HUES48 (cell line): ENCODE measurements around the gene MLPH.
"Not testable (repeated sequence)": the region's sequence is repeated elsewhere in the genome, so short reads cannot be mapped to it uniquely, and the experiment has no call there.

ENCODE experiments used
- H3K27ac ChIP-seq: one replicate; pipeline ENCODE4 v1.7.0; 2013; ENCODE audit warnings: low read depth, low read length, inconsistent platforms
- H3K27me3 ChIP-seq: 2 replicates; pipeline ENCODE4 v1.6.1; 2013; ENCODE audit warnings: mild to moderate bottlenecking, low read length; ENCODE audit not compliant: control insufficient read depth, insufficient read depth
- H3K36me3 ChIP-seq: 2 replicates; pipeline ENCODE4 v1.6.1; 2013; ENCODE audit warnings: low read length; ENCODE audit not compliant: control insufficient read depth, insufficient read depth
- H3K4me1 ChIP-seq: 2 replicates; pipeline ENCODE4 v1.6.1; 2013; ENCODE audit warnings: mild to moderate bottlenecking, low read length; ENCODE audit not compliant: control insufficient read depth, insufficient read depth
- H3K4me3 ChIP-seq: 2 replicates; pipeline ENCODE4 v1.5.1; 2013; ENCODE audit warnings: mild to moderate bottlenecking, low read depth, low read length
- H3K9ac ChIP-seq: 2 replicates; pipeline ENCODE4 v1.6.1; 2013; ENCODE audit warnings: mild to moderate bottlenecking, low read depth, low read length, moderate library complexity
- H3K9me3 ChIP-seq: 2 replicates; pipeline ENCODE4 v1.6.1; 2013; ENCODE audit warnings: low read length; ENCODE audit not compliant: control insufficient read depth, insufficient read depth

MLPH gene

DNA sequence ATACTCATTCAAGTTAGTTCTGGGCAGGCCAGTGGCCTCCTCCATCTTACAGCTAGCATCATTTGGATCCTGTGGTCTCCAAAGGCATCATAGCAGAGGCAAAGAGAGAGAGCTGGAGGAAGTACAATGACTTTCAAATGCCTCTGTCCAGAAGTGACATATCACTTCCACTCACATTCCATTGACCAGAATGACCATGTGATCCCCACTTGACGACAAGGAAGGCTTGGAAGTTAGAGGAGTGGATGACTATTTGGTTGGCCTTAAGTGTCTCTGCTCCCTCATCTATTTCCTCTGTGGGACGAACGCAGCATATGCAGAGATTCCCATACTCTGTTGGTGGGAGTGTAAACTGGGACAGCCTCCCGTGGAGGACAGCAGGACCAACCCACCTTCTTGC is 27.8 kb upstream of the MLPH start:
- Histone ChIP-seq H3K4me3 (no peak overlapping the region), H3K27ac (no peak overlapping the region), H3K9me3 (no peaks in the 10 kb centered on the region), H3K36me3 (no peaks in the 10 kb centered on the region), H3K4me1 (no peaks in the 10 kb centered on the region), H3K9ac (no peak overlapping the region), H3K27me3 (no peaks in the 10 kb centered on the region)

DNA sequence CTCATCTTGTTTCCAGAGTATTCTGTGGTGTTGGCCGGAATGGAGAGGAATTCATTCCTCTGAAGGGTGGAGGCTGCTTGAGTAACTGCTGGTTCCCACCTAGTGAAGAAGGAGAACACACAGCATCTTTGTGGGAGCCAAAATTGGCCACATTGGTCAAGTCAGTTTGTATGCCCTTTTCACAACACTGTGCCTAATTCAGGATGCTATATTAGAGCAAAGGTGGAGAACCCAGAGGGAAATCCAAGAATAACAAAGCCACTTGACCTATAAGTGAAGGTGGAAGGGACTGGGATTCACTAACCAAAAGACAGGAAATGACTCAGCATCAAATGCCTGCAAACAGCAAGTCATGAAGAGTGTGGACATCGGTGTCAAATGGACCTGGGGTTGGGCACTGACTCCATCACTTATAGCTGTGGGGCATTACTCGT is 27.3 kb upstream of the MLPH start:
- no peak overlapping the region for H3K4me3 ChIP-seq
- H3K27ac ChIP-seq, result no peak overlapping the region
- no peaks in the 10 kb centered on the region for H3K36me3 ChIP-seq
- no peaks in the 10 kb centered on the region for H3K4me1 ChIP-seq
- no peaks in the 10 kb centered on the region for H3K27me3 ChIP-seq
- no peak overlapping the region for H3K9ac ChIP-seq
- H3K9me3 ChIP-seq, result no peaks in the 10 kb centered on the region

DNA sequence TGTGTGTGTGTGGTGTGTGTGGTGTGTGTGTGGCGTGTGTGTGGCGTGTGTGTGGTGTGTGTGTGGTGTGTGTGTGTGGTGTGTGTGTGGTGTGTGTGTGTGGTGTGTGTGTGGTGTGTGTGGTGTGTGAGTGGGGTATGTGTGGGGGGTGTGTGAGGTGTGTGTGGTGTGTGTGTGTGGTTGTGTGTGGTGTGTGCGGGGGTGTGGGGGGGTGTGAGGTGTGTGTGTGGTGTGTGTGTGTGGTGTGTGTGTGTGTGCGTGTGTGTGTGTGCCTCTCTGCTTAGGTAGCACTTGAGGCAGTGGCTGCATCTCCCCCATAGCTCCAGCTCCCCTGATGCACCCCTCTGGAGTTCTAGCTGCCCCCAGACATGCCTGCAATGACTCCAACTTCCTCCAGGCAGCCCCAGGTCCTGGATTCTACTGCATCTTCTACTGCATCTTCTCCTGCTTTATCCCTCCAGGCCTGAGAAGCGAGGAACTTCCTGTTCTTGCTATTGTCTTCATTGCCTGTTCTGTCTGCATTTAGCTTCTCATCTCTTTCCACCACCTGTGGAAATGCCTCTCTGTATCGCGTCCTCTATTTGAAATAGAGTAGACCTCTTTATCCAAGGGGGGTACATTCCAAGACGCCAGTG is 22.2 kb upstream of the MLPH start:
- H3K36me3 ChIP-seq, result no peaks in the 10 kb centered on the region
- no peaks in the 10 kb centered on the region for H3K4me1 ChIP-seq
- no peak overlapping the region for H3K4me3 ChIP-seq
- no peaks in the 10 kb centered on the region for H3K27me3 ChIP-seq
- no peaks in the 10 kb centered on the region for H3K9me3 ChIP-seq
- no peak overlapping the region for H3K9ac ChIP-seq
- H3K27ac ChIP-seq, result no peak overlapping the region

DNA sequence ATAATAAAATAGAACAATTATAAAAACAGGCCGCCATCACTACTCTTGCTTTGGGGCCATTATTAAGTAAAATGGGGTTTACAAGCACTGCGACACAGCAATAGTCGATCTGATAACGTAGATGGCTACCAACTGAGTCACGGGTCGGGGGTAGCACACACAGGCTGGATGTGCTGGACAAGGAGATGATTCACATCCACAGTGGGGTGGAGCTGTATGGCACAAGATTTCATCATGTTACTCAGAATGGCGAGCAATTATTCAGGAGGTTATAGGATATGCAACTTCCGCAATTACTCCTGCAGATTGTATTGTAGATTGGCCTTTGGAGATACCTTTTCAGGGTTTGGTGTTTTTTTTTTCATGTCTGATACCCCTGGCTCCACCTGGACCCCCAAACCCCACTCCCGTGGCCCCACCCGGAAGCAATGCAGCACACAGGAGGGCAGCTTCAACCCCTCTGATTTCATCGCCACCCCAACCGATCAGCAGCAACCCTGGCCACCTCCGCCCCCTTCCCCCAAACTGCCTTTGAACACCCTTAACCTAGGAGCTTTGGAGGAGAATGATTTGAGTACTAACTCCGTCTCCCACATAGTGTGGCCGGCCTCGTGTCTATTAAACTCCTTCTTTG is 21.4 kb upstream of the MLPH start:
- Histone ChIP-seq H3K4me3 (no peak overlapping the region), H3K27ac (no peak overlapping the region), H3K36me3 (no peaks in the 10 kb centered on the region), H3K9ac (no peak overlapping the region), H3K27me3 (no peaks in the 10 kb centered on the region), H3K4me1 (no peaks in the 10 kb centered on the region), H3K9me3 (no peaks in the 10 kb centered on the region)

DNA sequence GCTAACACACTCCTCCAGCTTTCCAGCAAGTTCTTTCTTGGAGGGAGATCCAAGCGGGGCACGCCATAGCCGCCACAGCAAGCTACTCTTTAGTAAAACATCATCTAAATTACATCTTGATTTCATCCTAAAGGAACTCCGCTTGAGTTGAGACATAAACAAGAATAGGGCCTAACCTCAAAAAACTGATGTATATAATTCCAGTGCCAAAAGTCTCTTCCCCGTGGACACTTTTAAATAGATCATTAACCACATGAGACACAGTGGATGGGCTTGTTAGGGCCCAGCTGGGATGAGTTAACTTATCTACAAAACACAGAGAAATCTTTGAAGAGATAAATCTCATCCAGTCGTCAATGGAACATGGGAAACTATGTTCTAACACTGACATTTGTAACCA is 20.8 kb upstream of the MLPH start:
- Histone ChIP-seq H3K27ac (no peak overlapping the region), H3K4me1 (no peaks in the 10 kb centered on the region), H3K4me3 (no peak overlapping the region), H3K9ac (no peak overlapping the region), H3K9me3 (no peaks in the 10 kb centered on the region), H3K36me3 (no peaks in the 10 kb centered on the region), H3K27me3 (no peaks in the 10 kb centered on the region)

DNA sequence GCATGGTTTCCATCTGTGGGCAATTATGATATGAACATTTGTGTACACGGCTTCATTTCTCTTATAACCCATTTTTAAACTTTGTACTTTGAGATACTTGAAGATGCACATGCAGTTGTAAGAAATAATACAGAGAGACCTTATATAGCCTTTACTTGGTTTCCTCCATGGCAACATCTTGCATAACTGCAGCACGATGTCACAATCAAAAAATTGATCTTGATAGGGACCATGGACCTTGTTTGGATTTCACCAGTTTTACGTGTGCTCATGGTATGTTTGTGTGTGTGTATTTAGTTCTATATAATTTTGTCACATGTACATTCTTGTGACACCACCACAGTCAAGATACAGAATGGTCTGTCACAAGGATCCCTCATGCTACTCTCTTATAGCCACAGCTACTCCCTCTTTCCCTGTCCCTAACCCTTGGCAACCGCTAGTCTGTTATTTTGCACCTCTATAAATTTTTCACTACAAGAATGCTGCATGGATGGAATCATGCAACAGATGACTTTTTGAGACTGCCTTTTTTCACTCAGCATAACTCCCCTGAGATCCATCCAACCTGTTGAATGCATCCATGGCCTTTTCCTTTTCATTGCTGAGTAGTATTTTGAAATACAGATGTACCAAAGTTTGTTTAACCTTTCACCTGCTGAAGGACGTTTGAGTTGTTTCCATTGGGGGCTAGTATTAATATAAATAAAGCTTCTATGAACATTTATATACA is 19.4 kb upstream of the MLPH start:
- Histone ChIP-seq H3K36me3 (no peaks in the 10 kb centered on the region), H3K9ac (no peak overlapping the region), H3K27ac (no peak overlapping the region), H3K4me1 (no peaks in the 10 kb centered on the region), H3K4me3 (no peak overlapping the region), H3K27me3 (no peaks in the 10 kb centered on the region), H3K9me3 (no peaks in the 10 kb centered on the region)

DNA sequence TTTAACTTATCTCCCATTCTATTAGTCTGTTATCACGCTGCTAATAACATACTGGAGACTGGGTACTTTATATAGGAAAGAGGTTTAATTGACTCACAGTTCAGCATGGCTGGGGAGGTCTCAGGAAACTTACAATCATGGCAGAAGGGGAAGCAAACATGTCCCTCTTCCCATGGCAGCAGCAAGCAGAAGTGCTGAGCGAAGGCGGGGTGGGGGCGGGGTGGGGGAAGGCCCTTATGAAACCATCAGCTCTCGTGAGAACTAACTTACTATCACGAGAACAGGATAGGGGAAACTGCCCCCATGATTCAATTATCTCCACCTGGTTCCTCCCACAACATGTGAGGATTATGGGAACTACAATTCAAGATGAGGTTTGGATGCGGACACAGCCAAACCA is 17.6 kb upstream of the MLPH start:
- H3K4me1 ChIP-seq, H3K9ac ChIP-seq, H3K9me3 ChIP-seq, H3K27ac ChIP-seq, H3K27me3 ChIP-seq, H3K4me3 ChIP-seq, H3K36me3 ChIP-seq: not testable (repeated sequence)

DNA sequence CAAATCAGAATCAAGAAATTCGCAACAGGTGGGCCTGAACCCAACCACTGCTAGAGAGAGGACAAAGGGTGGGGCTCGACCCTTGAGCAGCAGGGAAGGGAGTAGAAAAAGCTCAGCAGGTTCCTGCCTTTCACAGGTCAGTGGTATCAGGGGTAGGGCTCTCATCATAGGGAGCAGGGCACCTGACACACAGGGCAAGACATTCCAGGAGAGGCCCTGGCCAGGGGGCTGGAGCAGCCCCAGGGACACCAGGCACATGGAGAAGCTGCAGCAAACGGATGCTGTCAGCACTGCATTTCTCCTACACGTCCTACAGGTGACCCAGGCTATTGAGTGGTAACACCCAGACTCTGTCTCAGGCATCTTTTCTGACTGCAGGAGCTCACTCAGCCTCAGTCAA is 17.2 kb upstream of the MLPH start:
- Histone ChIP-seq H3K9me3 (no peaks in the 10 kb centered on the region), H3K27ac (no peak overlapping the region), H3K9ac (no peak overlapping the region), H3K36me3 (no peaks in the 10 kb centered on the region), H3K4me1 (no peaks in the 10 kb centered on the region), H3K27me3 (no peaks in the 10 kb centered on the region), H3K4me3 (no peak overlapping the region)

DNA sequence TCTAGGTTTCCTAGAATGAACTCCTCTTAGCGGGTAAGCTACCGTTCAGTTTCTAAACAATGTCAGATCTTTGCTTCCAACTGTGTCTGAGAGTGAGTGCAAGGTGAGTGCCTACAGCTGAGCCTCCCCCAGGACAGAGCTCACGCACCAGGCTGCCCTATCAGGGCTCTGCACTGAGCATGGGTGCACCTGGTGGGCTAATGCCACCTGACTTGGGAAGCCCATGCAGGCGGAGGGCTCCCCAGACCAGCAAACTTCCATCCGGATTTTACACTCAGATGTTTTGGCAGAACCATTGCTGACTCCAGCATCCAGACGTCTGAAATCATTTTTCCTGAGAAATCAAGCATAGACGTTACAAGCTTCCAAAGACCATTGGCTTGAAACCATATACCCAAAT is 16.1 kb upstream of the MLPH start:
- Histone ChIP-seq H3K9me3 (no peaks in the 10 kb centered on the region), H3K9ac (no peak overlapping the region), H3K4me3 (no peak overlapping the region), H3K36me3 (no peaks in the 10 kb centered on the region), H3K27ac (no peak overlapping the region), H3K4me1 (0 out of 2 replicates have a peak, but pooled peaks cover 3% of the 10 kb centered on the region), H3K27me3 (peaks cover 4% of the 10 kb centered on the region)

DNA sequence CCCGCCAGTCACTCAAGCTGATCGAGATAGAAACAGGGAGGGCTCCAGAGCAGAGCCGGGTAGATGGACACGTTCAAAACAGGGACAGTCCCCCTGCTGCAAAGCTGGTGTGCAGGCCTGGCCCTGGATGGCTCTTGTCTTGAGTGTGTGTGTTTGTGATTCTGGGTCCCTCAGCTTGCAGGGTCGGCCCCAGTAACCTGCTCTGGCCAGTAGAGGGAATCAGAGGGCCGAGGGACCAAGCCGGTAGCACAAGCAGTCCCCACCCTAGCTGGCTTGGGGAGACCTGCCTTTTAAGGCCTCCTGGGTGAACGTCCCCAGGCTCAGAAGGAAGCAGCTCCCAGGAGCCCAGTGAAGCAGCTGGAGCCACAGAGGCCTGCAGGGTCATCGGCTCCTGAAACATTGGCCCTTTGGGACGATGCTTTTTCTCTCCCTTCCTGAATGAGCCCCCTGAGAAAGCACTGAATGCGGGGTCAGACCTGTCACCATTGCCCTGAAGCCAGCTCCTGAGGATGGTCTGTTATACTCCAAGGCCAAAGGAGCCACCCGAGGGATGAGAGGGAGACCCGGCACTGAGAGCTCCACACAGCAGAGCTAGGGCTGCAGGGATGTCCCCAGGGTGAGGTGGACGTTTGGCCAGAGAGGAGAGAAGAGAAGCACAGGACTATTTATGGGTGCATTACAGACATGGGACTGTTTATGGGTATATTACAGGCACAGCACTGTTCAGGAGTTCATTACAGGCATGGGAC is 15.4 kb upstream of the MLPH start:
- Histone ChIP-seq H3K27ac (no peak overlapping the region), H3K9ac (no peak overlapping the region), H3K4me3 (no peak overlapping the region), H3K36me3 (no peaks in the 10 kb centered on the region), H3K9me3 (no peaks in the 10 kb centered on the region), H3K4me1 (0 out of 2 replicates have a peak, but pooled peaks cover 3% of the 10 kb centered on the region), H3K27me3 (peaks cover 11% of the 10 kb centered on the region)
